ENCODE results near the gene ARMH3.
A peak's percentile ranks its signal among the peaks of the same experiment; 100 is the strongest.

ARMH3 gene

DNA sequence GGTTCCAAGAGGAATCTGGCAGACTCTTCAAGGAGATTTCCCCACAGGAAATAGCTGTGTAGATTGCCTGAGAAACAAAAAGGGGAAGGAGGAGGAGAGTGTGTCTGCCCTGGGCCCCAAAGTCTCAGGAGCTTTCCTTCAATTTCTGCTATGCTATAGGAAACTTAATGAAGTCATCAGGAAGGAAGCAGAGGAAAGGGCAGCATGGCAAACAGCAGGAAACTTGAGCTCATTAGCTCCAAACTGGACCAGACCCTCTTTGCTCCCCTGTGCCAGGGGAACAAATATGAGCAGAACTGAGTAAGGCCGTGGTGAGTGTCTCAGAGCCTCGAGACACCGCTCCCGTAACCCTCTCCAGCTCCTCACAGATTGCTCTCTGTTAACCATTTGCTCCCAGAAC, 207.6 kb downstream of the ARMH3 start:
- DNase-seq, result no peak

DNA sequence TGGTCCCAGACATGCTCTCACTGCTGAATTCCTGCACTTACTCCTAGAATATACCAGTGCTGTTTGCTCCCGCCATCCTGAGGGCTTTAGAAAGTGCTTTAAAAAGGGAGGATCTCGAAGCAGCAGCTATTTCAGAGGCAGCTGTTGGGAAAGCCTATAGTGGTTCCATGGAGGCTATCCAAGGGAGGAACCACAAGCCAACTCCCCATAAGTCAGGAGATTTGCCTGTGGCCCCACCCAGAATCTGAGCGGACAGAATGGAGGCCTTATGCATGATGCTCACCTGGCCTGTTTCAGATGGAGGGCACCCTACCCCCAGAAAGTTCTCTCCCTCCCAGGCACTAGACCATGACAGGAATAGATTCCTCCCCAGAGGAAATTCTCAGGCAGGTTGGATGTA, 210.1 kb downstream of the ARMH3 start:
- no peak for DNase-seq

GRCh38 chr10:101843032-101844021, 212.6 kb downstream of the ARMH3 start, which contains the start of gene KCNIP2:
Gene KCNIP2, minus strand, starts transcription at chr10:101843800. Its CDS starts 232 bp downstream, at chr10:101843568.
- DNase-seq, result peak; percentile 4

DNA sequence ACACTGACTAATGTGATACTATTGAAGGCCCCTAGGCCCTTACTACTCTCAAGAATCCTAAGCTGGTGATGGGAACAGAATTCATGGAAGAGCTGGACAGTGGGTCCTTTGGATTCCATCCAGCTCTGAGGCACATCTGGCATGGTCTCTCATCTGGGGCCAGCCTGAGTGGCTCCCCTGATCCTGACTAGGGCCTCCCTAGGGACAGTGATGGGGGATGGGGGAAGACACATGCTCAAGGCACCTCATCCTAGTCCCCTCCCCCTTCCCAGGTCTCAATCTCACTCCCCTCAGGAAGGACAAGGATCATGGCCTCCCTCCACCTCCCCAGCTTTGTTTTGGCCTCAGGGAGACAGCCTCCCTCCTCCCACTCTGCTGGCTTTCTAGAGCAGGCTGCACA, 214.1 kb downstream of the ARMH3 start:
- no peak for DNase-seq

GRCh38 chr10:101840741-101841453, 215.1 kb downstream of the ARMH3 start:
- DNase-seq, result peak; percentile 2

- no peak for DNase-seq
Observed at GRCh38 chr10:101840102-101840684, 215.8 kb downstream of the ARMH3 start.

DNA sequence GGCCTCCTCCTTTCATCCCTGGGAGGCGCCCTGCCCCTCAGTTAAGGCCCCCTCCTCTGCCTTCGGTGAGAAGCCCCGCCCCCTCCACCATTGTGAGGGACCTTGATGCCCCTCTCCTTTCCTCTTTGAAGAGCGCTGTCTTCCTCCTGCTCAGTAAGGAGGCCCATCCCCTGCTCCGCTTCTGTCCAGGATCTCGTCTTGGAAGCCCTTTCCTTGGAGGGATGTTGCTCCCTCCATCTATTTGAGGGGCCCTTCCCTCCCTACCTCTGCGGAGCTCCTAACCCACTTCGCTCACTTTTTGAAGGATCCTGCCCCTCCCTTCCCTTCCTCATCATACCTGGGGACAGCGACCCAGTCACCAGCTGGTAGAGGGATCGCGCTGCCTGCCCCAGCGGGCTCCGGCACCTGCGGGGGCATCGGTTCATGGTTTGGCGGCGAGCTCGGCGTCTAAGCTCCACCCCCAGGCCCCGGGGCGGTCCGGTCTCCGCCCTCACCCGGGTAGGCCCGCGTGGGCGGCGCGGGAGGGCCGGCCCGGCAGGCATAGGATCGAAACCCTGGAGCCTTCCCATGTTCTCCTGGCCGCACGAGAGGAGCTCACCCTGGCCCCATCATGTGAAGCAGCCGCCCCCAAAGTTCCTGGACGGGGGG, 216.4 kb downstream of the ARMH3 start:
- no peak for DNase-seq

DNA sequence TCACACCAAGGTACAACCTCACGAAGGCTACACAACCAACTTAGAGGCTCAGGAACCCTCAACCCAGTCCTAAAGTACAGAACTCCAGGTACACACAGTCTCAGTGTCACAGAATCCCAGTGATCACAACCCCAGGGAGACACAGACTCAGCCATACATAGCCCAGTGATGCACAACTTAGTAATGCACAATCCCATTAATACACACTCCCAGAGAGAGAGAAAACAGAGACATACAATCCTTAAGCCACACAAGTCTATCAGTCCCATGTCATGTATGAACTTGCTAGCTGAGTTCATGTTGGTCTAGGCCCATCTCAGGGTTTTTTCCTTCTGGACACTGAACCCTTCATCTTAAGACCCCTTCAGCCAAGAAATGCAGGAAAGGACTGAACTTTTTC, 217.0 kb downstream of the ARMH3 start:
- no peak for DNase-seq

GRCh38 chr10:101838416-101838970, 217.5 kb downstream of the ARMH3 start:
- no peak for DNase-seq

GRCh38 chr10:101837748-101838147, 218.2 kb downstream of the ARMH3 start:
- no peak for DNase-seq

- DNase-seq, result no peak
Observed at GRCh38 chr10:101835362-101835761, 220.6 kb downstream of the ARMH3 start.

DNA sequence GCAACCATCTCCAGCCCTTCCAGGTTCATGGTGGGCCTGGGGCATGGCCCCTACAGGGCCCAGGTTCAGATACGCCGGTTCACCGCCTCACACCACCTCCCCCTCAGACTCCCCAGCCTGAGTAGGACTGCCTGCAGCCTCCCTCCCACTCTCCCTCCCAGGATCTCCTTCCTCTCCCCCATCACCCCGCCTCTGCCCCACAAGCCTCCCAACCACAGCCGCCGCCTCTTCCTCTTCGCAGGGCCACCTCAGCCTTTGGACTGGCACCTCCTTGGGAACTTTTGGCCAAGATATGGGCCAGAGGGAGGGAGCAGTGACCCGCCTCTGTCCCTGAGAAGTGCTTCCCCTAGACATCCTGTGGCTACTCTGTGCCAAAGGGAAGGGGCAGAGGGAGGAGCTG, 221.6 kb downstream of the ARMH3 start:
- no peak for DNase-seq

- DNase-seq, result no peak
Observed at GRCh38 chr10:101833466-101833865, 222.5 kb downstream of the ARMH3 start.

GRCh38 chr10:101832325-101832771, 223.6 kb downstream of the ARMH3 start:
- peak; percentile 1 for DNase-seq

DNA sequence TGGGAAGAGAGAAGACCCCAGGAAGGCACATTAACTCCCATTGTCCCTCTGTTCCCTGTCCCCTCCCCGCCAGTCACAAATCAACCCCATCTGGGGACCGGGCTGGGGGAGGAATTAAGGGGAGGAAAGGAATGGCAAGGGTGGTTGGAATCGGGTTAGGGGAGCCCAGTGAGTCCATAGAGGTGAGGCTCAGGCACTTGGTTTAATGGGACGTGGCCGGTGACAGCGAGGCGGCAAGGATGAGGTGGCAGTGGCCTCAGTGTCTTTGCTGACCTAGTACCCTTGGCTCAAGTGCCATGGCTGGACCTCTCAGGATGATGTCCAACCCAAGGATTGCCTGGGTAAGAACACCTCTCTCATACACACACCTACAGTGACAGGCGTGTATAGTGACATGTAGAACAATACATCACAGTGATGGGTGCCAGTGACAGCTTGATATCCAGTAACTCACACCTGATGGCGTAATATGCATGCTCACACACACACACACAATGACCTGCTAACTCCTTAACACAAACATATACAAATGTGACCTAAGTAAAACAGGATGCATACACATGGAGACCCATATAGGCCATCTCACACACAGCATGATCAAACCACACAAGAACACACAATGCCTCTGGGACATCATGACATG, 224.7 kb downstream of the ARMH3 start:
- DNase-seq, result no peak

DNA sequence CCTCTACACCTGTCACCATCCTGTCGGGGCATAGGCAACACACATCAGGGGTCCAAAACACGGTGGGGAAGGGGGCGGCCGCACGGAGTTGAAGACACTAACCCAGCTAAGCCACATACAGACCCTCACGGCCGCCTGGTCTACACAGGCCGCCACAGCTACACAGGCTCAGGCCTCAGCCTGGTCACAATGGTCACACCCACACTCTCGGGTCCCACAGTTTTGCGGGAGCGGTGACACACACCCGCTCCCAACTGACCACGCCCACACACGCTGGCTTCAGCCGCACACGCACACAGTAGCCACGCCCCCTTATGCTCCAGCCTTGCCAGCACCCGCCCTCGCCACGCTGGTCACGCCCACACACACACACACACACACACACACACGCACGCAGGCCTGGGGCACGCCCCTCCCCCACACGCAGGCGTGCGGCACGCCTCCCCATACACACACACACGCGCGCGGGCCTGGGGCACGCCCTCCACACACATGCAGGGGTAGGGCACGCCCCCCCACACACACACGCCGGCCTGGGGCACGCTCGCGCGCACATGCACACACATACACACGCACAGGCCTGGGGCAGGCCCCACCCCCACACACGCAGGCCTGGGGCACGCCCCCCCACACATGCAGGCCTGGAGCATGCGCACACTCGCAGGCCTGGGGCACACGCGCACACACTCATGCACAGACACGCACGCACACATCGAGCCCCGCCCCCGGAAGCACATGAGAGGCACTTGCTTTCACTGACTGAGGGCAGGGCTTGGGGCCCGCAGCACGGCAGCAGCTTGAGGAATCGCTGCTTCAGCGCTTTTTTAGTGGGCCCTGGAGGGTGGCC, 225.4 kb downstream of the ARMH3 start:
- no peak for DNase-seq

- no peak for DNase-seq
Observed at GRCh38 chr10:101829561-101830315, 226.2 kb downstream of the ARMH3 start.

- DNase-seq, result no peak
Observed at GRCh38 chr10:101828766-101829551, 227.0 kb downstream of the ARMH3 start.

DNA sequence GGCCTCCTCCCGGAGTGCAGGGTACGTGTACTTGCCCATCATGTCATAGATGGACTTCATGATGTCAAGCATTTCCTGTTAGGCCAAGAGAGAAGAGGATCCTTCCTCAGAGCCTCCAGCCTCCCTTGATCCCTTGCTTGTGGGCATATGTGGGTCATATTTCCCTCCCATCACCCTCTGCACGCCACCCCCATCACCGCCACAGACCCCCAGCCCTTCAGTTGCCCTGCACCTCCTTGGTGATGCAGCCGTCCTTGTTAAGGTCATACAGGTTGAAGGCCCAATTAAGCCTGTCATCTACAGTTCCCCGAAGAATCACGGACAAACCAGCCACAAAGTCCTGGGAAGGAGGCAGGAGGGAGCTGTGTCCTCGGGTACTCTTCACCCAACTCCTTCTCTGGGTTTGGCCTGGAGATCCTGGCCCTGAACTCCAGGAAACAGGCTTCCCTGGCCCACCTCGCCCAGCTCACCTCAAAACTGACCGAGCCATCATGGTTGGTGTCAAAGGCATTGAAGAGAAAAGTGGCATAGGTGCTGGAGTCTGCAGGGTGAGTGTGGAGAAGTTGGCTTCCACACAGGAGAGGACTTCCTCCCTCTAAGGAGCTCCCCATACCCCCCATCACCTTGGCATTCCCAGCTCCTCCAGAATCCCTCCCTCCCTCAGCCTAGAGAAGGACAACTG, 227.9 kb downstream of the ARMH3 start:
- DNase-seq, result no peak

Data from NCI-H446 treated with DMSO at 0.1 percent for 48 hours (cell line).